ENCODE results near the gene INPP5D. TPM values are rescaled to one million over a fixed set of nuclear protein-coding genes. Genes with fewer than 3 reads are reported as not detected.
A peak's percentile ranks its signal among the peaks of the same experiment; 100 is the strongest.
"Not testable (repeated sequence)": the region's sequence is repeated elsewhere in the genome, so short reads cannot be mapped to it uniquely, and the experiment has no call there.

INPP5D gene
- total and polyA plus RNA-seq, 8 donors: 3.7 to 564 (median 8.5) TPM

- H3K27ac ChIP-seq: no peak overlapping the region
- intact Hi-C loops (cut with DNase I; ENCODE audit: low total_unique reads): no loop called here
- TF ChIP-seq CTCF (IDR thresholded peaks at IDR 0.05): no peak
- no peak for TF ChIP-seq EP300 (IDR thresholded peaks at IDR 0.05)
- no peak for TF ChIP-seq POLR2A (IDR thresholded peaks at IDR 0.05)
- no peak for TF ChIP-seq POLR2AphosphoS5 (IDR thresholded peaks at IDR 0.05)
- H3K9me3 ChIP-seq: no peaks in the 10 kb centered on the region
- H3K27me3 ChIP-seq: no peaks in the 10 kb centered on the region
- H3K4me3 ChIP-seq: no peak overlapping the region
- WGBS, 5 donors: 66 to 82% (median 73%) methylated on average over 4 of the region's 4 CpGs
- DNase-seq: no peak
- H3K36me3 ChIP-seq: no peaks in the 10 kb centered on the region
- peaks cover 0 to 9% (median 0%) of the 10 kb centered on the region in 4 donors for H3K4me1 ChIP-seq
These were observed 33.6 kb downstream of the INPP5D start for GRCh38 chr2:233093721-233094120.

GRCh38 chr2:233094614-233095013 lies 34.5 kb downstream of the INPP5D start:
- Histone ChIP-seq H3K27ac (no peak overlapping the region), H3K9me3 (no peaks in the 10 kb centered on the region), H3K4me3 (no peak overlapping the region), H3K27me3 (no peaks in the 10 kb centered on the region), H3K36me3 (no peaks in the 10 kb centered on the region), H3K4me1 (peaks cover 0 to 9% (median 0%) of the 10 kb centered on the region in 4 donors)
- TF ChIP-seq POLR2AphosphoS5 (IDR thresholded peaks at IDR 0.05): no peak
- TF ChIP-seq POLR2A (IDR thresholded peaks at IDR 0.05): no peak
- no peak for TF ChIP-seq EP300 (IDR thresholded peaks at IDR 0.05)
- TF ChIP-seq CTCF (IDR thresholded peaks at IDR 0.05): no peak
- 27 to 59% (median 45%) methylated on average over 6 of the region's 6 CpGs for WGBS, 5 donors
- no peak for DNase-seq
- intact Hi-C loops (cut with DNase I; ENCODE audit: low total_unique reads): no loop called here

GRCh38 chr2:233096006-233096405 lies 35.9 kb downstream of the INPP5D start:
- DNase-seq: no peak
- H3K9me3 ChIP-seq: no peaks in the 10 kb centered on the region
- no peaks in the 10 kb centered on the region for H3K36me3 ChIP-seq
- intact Hi-C loops (cut with DNase I; ENCODE audit: low total_unique reads): no loop called here
- 80 to 87% (median 81%) methylated on average over 6 of the region's 6 CpGs for WGBS, 5 donors
- TF ChIP-seq CTCF (IDR thresholded peaks at IDR 0.05) (no peak), POLR2A (IDR thresholded peaks at IDR 0.05) (no peak), POLR2AphosphoS5 (IDR thresholded peaks at IDR 0.05) (no peak), EP300 (IDR thresholded peaks at IDR 0.05) (no peak)
- H3K4me3 ChIP-seq: no peak overlapping the region
- no peak overlapping the region for H3K27ac ChIP-seq
- peaks cover 0 to 18% (median 0%) of the 10 kb centered on the region in 4 donors for H3K4me1 ChIP-seq
- no peaks in the 10 kb centered on the region for H3K27me3 ChIP-seq

- Histone ChIP-seq H3K27ac (no peak overlapping the region), H3K4me3 (no peak overlapping the region), H3K36me3 (no peaks in the 10 kb centered on the region), H3K9me3 (no peaks in the 10 kb centered on the region), H3K27me3 (no peaks in the 10 kb centered on the region), H3K4me1 (peaks cover 0 to 9% (median 0%) of the 10 kb centered on the region in 4 donors)
- peak in 1 of 2 donors; percentile 46 for DNase-seq
- TF ChIP-seq CTCF (IDR thresholded peaks at IDR 0.05) (peak in 3 of 7 experiments; percentile 27 to 37 (median 28)), POLR2AphosphoS5 (IDR thresholded peaks at IDR 0.05) (no peak)
- intact Hi-C loops (cut with DNase I; ENCODE audit: low total_unique reads): no loop called here
- 52 to 76% (median 65%) methylated on average over 11 of the region's 11 CpGs for WGBS, 5 donors
These were observed 38.5 kb downstream of the INPP5D start for GRCh38 chr2:233098618-233099017.

- intact Hi-C loops (cut with DNase I; ENCODE audit: low total_unique reads); H3K27ac ChIP-seq; H3K27me3 ChIP-seq; H3K36me3 ChIP-seq; H3K4me3 ChIP-seq; H3K9me3 ChIP-seq; DNase-seq; H3K4me1 ChIP-seq: not testable (repeated sequence)
- WGBS, 5 donors: 86 to 96% (median 91%) methylated on average over 7 of the region's 7 CpGs
These were observed 39.7 kb downstream of the INPP5D start for GRCh38 chr2:233099820-233100191.

Measured in stomach (tissue), 9 donors.